GM12872 (cell line): ENCODE results near the gene KIF13A.

Experiments
- TF ChIP-seq, protein P1 (sequence below): IDR thresholded peaks from 3 replicates; pipeline ENCODE4 v1.5.1; 2011; ENCODE audit warnings: low read depth, mild to moderate bottlenecking, low read length, moderate library complexity; ENCODE audit not compliant: insufficient read depth

KIF13A gene

DNA sequence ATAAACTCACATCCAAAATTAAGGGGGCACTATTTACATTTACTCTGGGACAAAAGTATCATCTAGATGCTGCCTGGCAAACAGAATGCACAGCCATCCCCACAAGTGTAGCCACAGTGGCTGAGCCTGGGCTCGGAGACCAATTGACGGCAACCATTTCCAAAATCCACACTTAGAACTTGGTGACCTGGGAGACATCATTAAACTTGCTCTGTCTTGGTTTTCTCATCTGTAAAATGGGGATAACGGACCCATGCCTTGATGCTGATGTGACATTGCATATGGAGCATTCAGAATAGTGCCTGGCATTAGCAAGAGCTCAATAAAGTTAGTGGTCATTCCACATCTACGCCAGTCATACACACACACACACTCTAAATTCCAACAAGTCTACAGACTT is 140.7 kb downstream of the KIF13A start:
- TF ChIP-seq, protein P1, sequence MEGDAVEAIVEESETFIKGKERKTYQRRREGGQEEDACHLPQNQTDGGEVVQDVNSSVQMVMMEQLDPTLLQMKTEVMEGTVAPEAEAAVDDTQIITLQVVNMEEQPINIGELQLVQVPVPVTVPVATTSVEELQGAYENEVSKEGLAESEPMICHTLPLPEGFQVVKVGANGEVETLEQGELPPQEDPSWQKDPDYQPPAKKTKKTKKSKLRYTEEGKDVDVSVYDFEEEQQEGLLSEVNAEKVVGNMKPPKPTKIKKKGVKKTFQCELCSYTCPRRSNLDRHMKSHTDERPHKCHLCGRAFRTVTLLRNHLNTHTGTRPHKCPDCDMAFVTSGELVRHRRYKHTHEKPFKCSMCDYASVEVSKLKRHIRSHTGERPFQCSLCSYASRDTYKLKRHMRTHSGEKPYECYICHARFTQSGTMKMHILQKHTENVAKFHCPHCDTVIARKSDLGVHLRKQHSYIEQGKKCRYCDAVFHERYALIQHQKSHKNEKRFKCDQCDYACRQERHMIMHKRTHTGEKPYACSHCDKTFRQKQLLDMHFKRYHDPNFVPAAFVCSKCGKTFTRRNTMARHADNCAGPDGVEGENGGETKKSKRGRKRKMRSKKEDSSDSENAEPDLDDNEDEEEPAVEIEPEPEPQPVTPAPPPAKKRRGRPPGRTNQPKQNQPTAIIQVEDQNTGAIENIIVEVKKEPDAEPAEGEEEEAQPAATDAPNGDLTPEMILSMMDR = no peak

DNA sequence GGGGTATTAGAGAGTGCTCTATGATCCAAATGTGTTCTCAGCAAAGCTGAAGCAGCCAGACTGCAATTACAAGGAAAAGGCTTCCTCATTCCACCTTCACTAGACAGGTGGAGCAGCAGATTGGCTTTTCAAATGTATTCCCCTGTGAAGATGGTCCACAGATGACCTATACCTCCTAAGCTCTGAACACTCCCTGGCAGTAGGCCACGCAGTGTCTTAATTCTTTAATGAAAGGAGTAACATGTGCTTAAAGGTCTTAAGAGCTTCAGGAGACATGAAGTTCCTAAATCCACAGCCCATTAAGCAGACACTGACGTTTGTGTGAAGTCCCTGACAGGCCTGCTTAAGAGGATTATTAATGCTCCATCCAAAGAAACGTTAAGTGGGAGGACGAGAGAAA is 141.8 kb downstream of the KIF13A start:
- TF ChIP-seq, protein P1 = no peak

DNA sequence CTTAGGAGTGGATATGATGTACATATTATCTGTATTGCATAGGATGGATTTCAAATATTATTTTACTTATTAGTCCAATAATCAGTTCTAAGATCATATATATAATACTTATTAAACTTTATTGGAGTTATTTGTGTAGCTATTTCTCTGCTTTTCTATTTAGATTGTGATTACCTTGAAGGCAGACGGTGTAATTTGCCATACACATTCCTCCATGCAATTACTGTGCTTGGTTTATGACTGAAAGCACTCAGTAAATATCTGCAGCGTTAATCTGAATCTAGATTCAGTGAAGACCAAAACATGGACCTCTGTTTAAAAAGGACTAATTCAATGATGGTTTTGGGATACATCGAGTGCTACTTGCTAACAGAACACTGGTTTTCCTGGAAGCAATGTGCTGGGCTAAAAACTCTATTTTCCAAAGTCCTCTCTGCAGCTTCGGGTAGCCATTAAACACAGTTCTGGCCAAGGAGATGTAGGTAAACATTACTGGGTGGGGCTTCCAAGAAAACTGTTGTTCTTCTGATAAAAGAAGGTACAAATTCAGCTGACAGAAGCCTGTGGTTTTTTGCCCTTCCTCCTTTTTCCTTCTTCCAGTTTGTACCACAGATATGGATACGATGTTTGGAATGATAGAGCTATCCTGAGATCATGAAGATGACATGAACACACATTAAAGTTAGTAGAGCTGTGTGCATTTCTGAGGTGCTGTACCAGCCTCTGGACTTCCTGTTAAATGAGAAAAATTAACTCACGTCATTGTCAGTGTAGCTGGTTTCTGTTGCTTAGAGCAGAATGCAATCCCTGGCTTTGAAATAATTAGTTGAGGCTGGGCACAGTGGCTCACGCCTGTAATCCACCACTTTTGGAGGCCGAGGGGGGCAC is 144.3 kb downstream of the KIF13A start:
- TF ChIP-seq, protein P1 = no peak

DNA sequence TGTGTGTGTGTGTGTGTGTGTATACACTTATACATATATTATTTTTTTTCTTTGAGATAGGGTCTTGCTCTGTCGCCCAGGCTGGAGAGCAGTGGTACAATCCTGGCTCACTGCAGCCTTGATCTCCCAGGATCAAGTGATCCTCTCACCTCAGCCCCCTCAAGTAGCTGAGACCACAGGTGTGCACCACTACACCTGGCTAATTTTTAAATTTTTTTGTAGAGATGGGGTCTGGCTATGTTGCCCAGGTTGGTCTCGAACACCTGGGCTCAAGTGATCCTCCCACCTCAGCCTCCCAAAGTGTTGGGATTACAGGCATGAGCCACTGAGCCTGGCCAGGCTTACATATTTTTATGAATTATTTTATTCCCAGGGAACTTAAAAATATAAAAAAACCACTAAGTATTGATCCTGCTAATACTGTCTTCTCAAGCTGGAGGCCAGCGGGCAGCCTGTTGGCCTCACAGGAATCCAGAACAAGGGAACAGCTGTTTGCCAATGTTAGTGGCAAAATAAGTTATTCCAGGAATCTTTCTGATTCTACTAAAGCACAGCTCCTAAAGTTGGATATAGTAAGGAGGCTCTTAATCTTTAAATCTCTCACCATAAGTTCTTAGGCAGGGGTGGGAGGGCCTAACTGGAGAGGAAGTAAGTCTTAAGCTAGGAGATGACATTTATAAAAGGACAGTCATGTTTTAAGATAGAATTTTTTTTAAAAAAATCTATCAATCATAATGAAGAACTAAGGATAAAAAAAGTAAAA is 145.2 kb downstream of the KIF13A start:
- TF ChIP-seq, protein P1 = no peak

DNA sequence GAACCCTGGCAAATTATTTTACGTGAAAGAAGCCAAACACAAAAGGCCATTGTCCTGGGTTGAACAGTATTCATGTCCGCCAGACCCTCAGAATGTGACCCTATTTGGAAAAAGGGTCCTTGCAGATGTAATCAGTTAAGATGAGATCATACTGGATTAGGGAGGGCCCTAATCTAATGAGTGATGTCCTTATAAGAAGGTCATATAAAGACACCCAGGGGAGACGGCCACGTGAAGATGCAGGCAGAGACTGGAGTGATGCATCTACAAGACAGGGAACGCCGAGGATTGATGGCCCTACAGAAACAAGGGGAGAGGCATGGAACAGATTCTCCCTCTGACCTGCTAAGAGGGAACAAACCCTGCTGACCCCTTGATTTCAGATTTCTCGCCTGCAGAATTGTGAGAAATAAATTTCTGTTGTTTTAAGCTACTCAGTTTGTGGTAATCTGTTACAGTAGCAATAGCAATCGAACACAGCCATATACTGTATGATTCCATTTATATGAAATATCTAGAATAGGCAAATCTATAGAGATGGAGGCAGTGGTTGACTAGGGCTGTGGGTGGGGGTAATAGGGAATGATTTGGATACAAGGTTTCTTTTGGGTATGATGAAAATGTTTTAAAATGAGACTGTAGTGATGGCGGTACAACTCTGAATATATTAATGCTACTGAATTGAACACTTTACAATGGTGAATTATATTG is 147.8 kb downstream of the KIF13A start:
- TF ChIP-seq, protein P1 = no peak

DNA sequence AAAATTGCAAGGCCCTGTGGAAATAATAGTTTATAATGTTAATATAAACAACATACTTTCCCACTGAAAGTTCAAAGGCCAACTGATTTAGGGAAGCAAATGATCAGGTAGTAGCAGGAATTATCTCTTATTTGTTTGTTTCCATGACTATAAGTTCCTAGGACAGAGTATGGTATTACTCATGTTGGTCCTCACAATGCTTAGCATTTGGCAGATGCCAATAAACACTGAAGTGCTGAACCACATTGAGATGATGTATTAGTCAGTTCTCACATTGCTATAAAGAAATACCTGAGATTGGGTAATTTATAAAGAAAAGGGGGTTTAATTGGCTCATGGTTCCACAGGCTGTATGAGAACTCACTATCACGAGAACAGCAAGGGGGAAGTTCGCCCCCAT is 151.1 kb downstream of the KIF13A start:
- TF ChIP-seq, protein P1 = no peak

DNA sequence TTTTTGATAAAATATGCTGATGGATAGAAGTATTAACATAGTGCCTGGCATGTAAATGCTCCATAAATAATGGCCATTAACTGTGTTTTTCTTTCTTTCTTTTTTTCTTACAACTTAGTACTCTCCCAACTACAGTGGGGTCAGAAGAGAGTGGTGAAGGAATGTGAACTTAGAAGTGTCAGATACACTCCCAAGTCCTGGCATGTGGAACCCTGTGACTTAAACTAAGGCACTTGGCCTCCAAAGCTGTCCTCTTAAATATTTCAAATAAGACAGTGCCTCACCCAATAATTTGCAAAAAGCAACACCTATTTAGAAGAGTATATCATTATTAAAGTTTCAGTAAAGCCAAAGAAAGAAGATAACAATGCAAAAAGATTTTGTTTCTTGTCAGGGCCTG is 151.7 kb downstream of the KIF13A start:
- TF ChIP-seq, protein P1 = no peak
